ENCODE data around the gene LSAMP. TPM values are rescaled to one million over a fixed set of nuclear protein-coding genes. Genes with fewer than 3 reads are reported as not detected.

The LSAMP gene
- total and polyA plus RNA-seq, 2 of the 13 experiments (the other 11 are each of a cell fraction or from before 2014, with no cell fraction given): not detected

GRCh38 chr3:116058844-116059243, 386.4 kb downstream of the LSAMP start:
- no peak for FAIRE-seq
- no peak for DNase-seq (ENCODE audit: low spot score)
- Histone ChIP-seq H3K36me3 (replicated peaks in 1 of 2; ENCODE audit: control insufficient read depth in 1 of 2, insufficient read depth in 2 of 2, low read length in 2 of 2) (no peaks in the 10 kb centered on the region), H3K4me3 (replicated peaks in 1 of 3; ENCODE audit: insufficient read depth in 1 of 3, low read depth in 2 of 3, low read length in 3 of 3) (no peak overlapping the region), H3K27me3 (ENCODE audit: control insufficient read depth in 1 of 2, insufficient read depth in 2 of 2, low read length in 2 of 2) (no peaks in the 10 kb centered on the region), H3K79me2 (ENCODE audit: insufficient read depth, low read length) (no peaks in the 10 kb centered on the region), H3K9ac (ENCODE audit: insufficient read depth, low read depth, low read length) (no peak overlapping the region), H3K4me1 (ENCODE audit: insufficient read depth, low read length) (no peaks in the 10 kb centered on the region), H3K27ac (ENCODE audit: extremely low read length, insufficient read depth, low read length) (no peak overlapping the region), H3K9me3 (ENCODE audit: low read length) (no peaks in the 10 kb centered on the region), H4K20me1 (ENCODE audit: insufficient read depth, low read length) (no peaks in the 10 kb centered on the region), H3K4me2 (ENCODE audit: low read depth, low read length) (no peak overlapping the region), H2AFZ (ENCODE audit: low read length) (no peak overlapping the region)
- no peak for ATAC-seq
- POLR2A ChIA-PET: no interaction called here
- CTCF ChIA-PET (ENCODE audit: low intra/inter-chr PET ratio, low total read pairs): no interaction called here
- TF ChIP-seq SUZ12 (IDR thresholded peaks at IDR 0.05; ENCODE audit: low read depth, low read length) (no peak), ZNF431 (CRISPR knock-in tag; IDR thresholded peaks at IDR 0.05; ENCODE audit: borderline replicate concordance, low read depth) (no peak), ZFYVE20 (CRISPR knock-in tag; IDR thresholded peaks at IDR 0.05; ENCODE audit: borderline replicate concordance, low read depth) (no peak), NFKBIZ (CRISPR knock-in tag; IDR thresholded peaks at IDR 0.05) (no peak), AFF4 (CRISPR knock-in tag; IDR thresholded peaks at IDR 0.05) (no peak), ZNF891 (CRISPR knock-in tag; IDR thresholded peaks at IDR 0.05) (no peak), ZNF567 (CRISPR knock-in tag; IDR thresholded peaks at IDR 0.05; ENCODE audit: borderline replicate concordance) (no peak), TARDBP (CRISPR knock-in tag; IDR thresholded peaks at IDR 0.05) (no peak), ZNF761 (CRISPR knock-in tag; conservative IDR thresholded peaks at IDR 0.05) (no peak), SNAI1 (CRISPR knock-in tag; IDR thresholded peaks at IDR 0.05; ENCODE audit: borderline replicate concordance) (no peak), TRIM24 (CRISPR knock-in tag; IDR thresholded peaks at IDR 0.05) (no peak), THAP11 (CRISPR knock-in tag; IDR thresholded peaks at IDR 0.05) (no peak)
- in situ Hi-C loops (cut with HindIII; ENCODE audit: extremely low pct_ligation_motif_present, low pct_unique_long_range_greater_than_20kb): no loop called here
- intact Hi-C loops (cut with micrococcal nuclease; ENCODE audit: unreplicated experiment): no loop called here
- no TSS peak for BruUV-seq (replicated peaks)
- WGBS (ENCODE audit: low lambda C conversion rate): 0% methylated on average over 2 of the region's 2 CpGs

Measured in HepG2 (cell line).